GM11168 (cell line): ENCODE results near the gene KIAA1217.

ENCODE experiments used
- in situ Hi-C: fragments of 300-500 bp; cut with MboI; formaldehyde crosslinking; loops from one replicate; pipeline ENCODE4 v1.12.0; 2022; ENCODE audit warnings: low sequenced_read_pairs; ENCODE audit not compliant: unreplicated experiment

KIAA1217 gene

DNA sequence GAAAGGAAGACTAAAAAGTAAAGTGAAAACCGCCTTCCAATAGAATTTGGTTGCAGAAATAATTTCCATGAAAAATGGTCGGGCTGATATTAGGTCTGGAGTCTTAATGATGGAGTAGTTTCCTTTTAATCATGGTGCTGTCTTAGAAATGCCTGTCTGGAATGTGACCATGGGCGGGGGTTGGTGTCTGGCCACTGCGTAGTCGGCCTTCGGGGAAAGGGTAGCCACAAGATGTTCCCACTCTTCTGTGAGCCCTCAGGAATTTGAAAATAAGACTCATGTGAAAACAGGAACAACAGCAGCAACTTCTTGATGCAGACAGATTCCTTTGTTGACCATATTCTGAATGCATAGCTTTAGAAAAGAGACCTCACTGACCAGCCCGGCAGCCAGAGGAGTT lies 176.8 kb downstream of the KIAA1217 start:
- in situ Hi-C loops, result no loop called here

DNA sequence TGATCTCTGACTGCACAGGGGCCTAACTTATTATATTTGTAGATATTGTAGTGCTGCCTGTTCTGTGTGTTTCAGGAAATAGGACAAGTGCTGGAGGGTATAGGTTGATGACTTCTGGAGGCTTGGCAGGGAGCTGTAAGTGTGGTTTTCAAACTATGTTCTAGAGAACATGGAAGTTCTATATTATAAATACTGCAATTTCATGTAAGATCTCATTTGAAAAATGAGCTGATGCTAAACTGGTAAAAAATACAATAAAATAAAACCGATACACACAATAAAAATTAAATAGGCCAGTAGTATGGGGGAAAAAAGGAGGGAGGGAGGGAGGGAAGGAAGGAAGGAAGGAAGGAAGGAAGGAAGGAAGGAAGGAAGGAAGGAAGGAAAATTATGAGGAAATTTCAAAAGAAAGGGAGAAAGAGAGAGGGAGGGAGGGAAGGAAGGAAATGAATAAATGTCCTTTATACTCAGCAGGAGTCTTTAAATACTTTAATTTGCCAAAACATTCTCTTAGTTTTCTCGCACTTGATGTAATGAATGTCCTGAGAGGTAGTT lies 181.3 kb downstream of the KIAA1217 start:
- in situ Hi-C loops, result no loop called here

DNA sequence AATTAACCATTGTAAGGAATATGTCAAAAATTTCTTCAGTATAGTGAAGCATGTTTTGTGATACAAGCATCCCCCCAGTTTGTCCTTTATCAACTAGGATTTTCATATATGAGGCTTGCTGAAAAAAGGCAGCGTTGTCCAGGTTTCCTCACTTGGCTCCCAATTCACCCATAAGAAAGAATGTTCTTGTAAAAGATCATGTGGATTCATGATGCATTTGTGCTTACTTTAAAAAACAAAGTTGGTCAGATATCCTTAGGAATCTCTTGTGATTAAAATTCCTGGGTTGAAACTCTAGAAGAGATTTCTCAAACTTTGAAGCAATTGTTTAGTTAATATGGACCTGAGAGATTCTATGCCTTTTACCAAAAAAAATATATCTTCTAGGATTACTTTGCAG lies 181.8 kb downstream of the KIAA1217 start:
- in situ Hi-C loops, result no loop called here

DNA sequence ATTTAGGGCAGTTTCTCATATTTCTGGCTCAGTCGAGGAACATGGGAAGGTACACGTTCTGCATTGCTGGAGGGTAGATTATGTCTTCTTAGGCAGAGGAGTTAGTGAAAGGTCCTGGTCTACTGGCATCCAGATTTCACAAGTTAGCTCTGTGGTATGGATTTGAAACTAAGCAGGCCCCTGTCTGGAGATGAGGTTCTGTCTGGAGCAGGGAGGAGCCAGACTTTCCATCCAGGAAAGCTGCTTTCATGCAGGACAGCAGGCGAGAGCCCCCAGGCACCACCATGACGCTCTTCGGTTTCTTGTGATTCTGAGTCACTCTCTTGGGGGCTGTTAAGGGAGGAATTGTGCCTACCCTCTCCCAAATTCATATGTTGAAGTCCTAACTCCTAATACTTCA lies 184.3 kb downstream of the KIAA1217 start:
- in situ Hi-C loops, result no loop called here

DNA sequence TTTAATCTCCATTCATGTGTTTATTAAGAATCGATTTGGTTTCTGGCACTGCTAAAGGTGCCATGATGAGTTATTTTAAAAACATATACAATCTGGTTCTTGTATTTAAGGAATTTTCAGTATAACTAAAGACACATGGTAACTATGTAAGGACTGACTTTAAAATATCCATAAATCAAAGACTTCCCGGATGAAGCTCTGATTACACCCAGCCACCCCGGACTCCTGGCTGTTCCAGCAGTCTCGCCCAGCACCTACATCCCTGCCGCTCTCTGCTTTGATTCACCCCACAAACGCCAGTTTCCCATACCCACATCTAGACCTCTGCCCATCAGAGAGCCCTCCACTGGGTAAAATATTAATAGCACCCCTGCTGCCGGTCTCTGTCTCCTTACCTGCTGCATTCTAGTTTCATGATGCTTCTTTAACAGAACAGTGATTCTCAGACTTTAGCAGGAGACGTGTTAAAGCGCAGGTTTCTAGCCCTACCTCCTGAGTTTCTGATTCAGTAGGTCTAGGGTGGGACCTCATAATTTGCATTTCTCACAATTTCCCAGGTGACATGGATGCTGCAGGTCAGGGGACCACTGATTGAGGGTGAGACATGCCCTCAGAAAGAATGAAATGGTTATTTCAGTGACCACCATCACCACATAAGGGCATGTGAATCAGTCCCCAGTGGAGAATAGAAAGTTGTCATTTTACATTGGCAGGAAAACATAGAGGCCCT lies 185.7 kb downstream of the KIAA1217 start:
- in situ Hi-C loops, result no loop called here

DNA sequence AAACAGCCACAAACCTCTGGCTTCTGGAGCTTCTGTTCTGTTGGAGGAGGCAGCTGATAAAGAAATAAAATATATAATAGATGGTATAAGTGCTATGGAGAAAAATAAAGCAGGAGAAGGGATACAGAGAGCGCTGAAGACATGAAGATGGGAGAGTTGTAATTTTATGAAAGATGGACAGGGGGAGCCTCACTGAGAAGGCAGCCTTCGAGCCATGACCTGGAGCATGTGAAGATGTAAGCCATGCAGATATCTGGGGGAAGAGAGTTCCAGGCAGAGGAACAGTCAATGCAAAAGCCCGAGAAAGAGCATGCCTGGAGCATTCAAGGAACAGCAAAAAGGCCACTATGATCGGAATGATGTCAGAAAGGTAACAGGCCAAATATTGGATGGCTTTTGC lies 187.5 kb downstream of the KIAA1217 start:
- in situ Hi-C loops, result no loop called here

DNA sequence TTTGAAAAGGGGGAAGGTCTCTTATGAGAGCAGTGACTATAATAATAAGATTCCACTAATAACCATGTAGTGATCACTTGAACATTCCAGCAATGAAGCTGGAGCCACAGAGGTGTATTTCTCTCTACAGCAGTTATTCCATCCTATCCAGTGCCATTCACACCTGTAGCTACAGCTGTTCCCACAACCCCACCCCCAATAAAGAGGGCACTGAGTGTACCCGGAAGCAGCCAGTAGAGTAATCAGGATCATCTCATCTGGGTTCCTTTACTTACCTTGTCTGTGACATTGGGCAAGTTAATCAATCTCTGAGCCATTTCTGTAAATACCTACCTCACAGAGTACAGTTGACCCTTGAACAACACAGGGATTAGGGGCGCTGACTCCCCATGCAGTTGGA lies 188.7 kb downstream of the KIAA1217 start:
- in situ Hi-C loops, result no loop called here

DNA sequence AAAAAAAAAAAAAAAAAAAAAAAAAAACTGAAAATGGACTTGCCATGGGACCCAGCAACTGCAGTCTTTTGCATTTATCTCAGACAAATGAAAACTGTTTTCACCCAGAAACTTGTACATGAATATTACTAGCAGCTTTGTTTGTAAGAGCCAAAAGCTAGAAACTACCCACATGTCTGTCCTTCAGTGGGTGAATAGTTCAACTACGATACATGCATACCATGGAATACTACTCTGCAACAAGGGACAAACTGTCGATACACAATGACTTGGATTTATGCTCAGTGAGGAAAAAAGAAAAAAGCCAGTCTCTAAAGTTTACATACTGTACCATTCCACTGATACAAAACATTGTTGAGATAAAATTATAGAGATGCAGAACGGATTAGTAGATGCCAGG lies 195.6 kb downstream of the KIAA1217 start:
- in situ Hi-C loops, result loop anchor here (10.0 kb wide), 1 partner anchor 110 kb away; no protein-coding TSS in a partner anchor

DNA sequence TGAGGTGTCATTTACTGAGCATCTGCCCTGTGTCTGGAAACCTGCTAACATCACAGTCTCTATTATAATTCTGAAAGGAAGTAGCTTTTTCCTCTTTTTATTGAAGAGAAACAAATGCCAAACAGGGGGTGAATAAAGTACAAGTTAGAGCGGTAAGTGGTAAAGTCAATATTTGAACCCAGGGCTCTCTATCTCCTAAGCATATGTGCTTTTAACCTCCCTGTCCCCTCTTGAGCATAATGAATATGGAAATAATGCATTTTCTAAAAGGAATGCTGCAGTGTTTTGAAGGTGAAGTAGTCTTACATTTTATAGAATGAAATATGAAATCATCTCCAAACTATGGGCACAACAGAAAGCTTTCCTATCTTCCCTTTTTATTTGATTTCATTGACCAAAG lies 196.7 kb downstream of the KIAA1217 start:
- in situ Hi-C loops, result loop anchor here (10.0 kb wide), 1 partner anchor 109 kb away; no protein-coding TSS in a partner anchor

DNA sequence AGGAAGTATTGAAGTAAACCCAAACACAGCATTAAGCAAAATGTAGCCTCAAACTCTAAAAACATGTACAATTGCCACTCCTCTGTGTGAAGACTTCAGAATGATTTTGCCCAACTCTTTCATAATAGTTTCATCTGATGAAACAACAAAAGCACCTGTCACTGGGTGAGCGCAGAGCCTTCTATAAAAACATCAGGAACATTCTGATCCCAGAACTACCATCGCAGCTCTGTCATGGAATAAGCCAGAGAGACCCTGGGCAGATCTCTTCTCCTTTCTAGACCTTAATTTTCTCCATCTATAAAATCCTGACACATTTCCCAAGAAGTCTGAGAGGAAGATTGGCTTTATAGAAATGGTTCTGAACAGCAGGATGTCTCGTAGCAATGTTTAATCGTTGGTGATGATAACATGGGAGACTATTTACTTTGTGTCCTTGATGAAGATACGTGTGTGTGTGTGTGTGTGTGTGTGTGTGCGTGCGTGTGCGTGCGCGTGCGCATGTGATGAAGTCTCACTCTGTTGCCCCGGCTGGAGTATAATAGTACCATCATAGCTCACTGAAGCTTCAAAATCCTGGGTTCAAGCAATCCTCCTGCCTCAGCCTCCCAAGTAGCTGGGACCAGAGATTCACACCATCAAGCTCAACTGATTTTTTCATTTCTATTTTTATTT lies 198.0 kb downstream of the KIAA1217 start:
- in situ Hi-C loops, result loop anchor here (10.0 kb wide), 1 partner anchor 108 kb away; no protein-coding TSS in a partner anchor

DNA sequence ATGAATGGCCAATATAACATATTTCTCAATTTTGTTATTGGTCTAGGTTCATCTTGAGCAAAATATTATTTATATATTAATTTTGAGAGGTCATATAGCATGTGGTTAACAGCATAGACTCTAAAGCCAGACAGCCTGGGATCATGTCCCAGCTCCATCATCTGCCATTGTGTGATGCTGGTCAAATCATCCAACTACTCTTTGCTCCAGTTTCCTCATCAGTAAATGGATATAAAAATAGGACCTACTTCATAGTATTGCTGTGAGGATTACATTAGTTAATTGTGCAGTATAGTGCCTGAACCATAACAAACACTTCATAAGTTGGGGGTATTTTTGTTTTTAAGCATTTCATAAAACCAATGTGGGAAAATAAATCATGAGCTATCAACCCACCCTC lies 199.0 kb downstream of the KIAA1217 start:
- in situ Hi-C loops, result loop anchor here (10.0 kb wide), 1 partner anchor 107 kb away; no protein-coding TSS in a partner anchor

DNA sequence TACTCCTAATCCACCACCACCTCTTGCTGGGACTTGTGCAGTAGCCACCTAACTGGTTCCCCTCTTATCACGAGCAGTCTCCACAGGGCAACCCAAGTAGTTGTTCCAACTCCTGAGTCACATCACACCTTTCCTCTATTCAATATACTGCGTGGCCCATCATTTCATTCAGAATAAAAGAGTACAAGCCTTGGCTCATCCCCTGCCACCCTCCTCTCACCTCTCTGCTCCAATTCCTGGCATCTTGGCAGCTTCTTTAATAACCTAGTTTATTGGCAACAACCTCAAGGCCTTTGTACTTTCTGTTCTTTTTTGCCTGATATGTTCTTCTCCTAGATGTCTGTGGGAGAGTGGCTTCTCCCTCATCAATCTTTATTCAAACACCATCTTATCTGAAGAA lies 199.4 kb downstream of the KIAA1217 start:
- in situ Hi-C loops, result loop anchor here (10.0 kb wide), 1 partner anchor 106 kb away; no protein-coding TSS in a partner anchor

DNA sequence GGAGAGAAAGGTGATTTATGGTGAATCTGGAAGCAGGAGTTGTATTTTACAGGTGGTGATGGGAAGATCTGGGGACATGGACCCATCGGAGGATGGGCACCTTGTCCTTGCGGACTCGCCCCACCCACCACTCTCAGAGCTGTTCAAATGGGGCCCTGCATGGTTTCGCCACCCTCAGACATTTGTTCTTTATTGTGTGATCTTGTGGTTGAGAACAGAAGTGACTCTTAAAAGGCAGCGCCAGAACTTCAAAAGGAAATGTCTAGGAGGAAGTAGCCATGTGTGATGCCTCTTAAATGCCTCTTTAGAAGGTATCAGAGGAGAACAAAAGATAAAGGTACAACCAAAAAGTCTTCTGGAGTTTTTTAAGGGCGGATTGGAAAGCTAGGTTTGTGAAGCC lies 205.7 kb downstream of the KIAA1217 start:
- in situ Hi-C loops, result no loop called here

DNA sequence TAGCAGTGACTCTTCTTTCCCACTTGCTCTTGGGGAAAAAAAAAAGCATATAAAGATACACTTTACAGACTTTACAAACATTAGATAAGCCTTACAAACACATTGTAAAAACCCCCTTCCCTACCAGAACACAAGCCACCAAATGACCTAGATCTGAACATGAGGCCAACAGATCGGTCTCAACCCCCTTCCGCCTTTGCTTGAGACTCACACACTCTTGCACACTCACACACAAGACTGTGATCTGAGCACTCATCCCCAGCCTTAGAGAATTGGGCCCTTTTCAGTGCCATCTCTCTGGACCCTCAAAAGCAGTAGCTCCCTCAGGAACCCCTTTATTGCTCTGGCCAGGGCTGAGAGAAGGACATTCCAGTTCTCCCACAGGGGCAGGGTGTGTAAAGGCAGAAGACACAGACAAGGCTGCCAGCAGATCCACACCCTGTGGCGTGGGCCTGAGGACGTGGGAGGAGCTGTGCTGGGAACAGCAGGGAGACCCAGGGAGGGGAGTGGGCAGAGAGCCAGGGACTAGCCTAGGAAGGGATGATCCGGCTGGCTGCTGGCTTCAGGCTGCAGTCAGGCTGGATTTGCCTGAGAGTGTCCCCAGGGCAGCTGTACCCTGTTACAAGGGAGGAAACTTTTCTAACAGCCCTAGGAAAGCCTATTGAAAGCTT lies 206.7 kb downstream of the KIAA1217 start:
- in situ Hi-C loops, result no loop called here

DNA sequence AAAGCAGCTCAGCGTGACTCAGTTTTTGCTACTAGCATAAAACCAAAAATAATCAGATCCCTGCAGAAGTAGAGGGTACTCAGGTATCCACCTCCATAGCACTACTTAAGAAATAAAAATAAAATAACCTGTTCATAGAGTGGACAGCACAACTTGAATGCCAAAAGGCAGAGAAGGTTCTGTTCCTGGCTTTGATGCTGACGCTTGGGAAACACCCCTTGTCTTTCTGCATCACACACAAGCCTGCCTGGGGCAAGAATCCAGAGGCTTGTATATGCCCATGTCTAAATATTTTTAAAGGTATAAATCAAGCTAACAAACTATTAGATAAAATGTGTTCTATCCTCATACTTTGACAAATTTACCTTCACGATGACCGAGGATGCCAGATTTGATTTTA lies 207.3 kb downstream of the KIAA1217 start:
- in situ Hi-C loops, result no loop called here

DNA sequence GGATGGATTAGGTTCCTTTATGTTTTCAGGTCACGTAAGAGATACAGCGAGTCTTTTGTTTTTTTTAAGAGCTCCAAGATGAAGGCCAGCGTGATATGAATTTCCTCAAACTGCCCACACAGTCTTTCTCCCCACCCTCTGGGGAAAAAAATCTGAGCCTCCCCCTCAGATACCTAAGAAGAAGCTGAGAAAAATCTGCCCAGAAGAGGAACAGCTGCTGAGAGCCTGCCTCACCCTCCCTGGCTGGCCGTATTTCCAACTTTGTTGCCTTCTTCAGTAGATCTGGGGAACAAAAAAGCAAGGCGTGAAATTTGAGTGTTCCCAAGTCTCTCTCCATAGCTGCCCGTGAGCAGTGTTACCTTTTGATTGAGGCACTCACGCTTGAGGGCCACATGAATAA lies 208.1 kb downstream of the KIAA1217 start:
- in situ Hi-C loops, result no loop called here

DNA sequence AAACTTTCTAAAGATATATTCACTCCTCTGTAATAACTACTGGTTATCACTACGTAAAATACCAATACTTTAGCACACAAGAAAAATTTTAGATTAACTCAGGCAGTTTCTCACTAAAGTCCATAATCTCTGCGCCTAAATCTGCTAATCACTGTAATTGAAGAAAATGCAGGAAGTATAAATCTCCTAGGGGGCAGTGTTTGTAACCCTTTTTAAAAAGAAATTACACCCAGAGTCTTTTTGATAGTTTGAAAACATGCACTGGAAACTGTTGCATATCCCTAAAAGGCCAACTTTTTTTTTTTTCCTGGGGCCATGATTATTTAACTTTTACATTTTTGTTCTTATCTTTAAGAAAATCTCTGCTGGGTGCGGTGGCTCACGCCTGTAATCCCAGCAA lies 209.6 kb downstream of the KIAA1217 start:
- in situ Hi-C loops, result no loop called here

DNA sequence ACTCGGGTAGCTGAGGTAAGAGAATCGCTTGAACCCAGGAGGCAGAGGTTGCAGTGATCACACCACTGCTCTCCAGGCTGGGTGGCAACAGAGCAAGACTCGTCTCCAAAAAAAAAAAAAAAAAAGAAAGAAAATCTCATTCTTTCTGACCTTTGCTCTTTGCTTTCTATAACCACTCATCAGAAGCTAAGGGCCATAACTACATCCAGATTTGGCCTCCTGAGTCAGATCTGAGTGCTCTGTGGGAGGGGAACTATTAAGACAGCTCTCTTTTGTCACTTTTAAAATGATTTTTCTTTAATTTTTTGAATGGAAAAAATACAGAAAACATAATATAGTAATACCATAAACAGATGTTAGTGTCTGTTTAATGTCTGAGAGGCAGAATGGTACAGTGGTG lies 210.1 kb downstream of the KIAA1217 start:
- in situ Hi-C loops, result no loop called here

DNA sequence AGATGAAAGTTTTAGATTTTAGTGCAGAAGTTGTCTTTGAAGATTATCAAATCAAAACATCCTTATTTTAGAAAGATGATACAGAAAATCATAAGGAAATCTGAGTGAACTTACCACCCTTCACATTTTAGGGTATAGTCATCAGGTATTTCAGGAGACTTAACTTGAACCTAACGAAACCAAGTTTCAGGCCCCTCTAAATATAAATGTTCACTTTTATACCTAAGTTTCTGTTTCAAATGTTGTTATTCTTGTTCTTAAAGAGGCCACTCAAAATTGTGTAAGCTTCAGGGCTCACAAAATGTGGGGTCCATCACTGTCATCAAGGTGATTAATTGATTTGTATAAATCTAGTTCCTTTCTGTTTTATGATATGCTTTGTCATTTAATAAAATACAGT lies 216.2 kb downstream of the KIAA1217 start:
- in situ Hi-C loops, result no loop called here

DNA sequence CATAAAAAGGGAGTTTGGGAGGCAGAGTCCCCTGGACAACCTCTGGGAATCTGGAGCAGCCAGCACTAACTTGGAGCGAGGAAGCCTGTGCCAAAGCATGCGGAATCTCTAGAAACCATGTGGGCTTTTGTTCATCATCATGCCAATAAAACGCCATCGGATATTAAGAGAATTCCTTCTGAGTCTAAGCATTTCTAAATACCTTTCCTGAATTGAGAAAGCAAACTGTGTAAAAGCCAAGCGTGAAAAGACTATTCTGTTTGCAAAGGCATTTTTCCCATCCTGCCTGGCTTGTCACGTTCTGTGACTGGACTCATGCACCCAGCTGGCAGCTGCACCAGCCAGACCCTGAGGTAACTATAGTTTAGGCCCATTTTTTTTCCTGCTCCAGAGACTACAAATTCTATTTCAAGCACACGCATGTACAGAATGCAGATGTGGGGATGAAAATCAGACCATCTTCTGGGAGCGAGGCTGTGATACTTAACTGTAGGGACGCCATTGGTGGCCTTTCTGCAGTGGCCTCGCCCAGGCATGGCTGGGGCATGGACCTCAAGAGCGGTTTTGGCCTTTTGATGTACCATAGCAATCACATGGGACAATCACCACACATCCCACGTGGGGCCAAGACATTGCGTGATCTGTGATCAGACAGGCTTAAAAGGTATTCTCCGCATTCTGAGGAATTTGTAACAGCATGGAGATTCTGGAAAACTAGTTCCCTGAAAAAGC lies 218.9 kb downstream of the KIAA1217 start:
- in situ Hi-C loops, result no loop called here
